Esophagus muscularis mucosa (tissue), 4 donors: ENCODE data around the gene PADI6. TPM values are rescaled to one million over a fixed set of nuclear protein-coding genes. Genes with fewer than 3 reads are reported as not detected.

Experiments
- DNase-seq: peaks from one replicate; pipeline ENCODE4 v3.0.0-alpha.2; 2017; ENCODE audit errors: extremely low spot score
- H3K27ac ChIP-seq, 4 donors: fragments of 200-600 bp; sonication (generic); replicated peaks in 1 of 4; 1 replicate in 3 of 4; 2 replicates in 1 of 4; pipeline ENCODE4 v1.5.1; 2016 to 2019; ENCODE audit warnings: mild to moderate bottlenecking in 1 of 4
- H3K27me3 ChIP-seq, 4 donors: fragments of 200-600 bp; sonication (generic); one replicate each; pipeline versions ENCODE4 v1.5.1 to v1.6.0; 2016 to 2019
- H3K36me3 ChIP-seq, 4 donors: fragments of 200-600 bp; sonication (generic); one replicate each; pipeline ENCODE4 v1.5.1; 2016 to 2019
- H3K4me1 ChIP-seq, 4 donors: fragments of 200-600 bp; sonication (generic); one replicate each; pipeline ENCODE4 v1.5.1; 2016 to 2019
- H3K4me3 ChIP-seq, 4 donors: fragments of 200-600 bp; sonication (generic); 1 replicate in 2 of 4; 2 replicates in 2 of 4; pipeline ENCODE4 v1.5.1; 2016 to 2019; ENCODE audit warnings: mild to moderate bottlenecking in 4 of 4, moderate library complexity in 1 of 4
- H3K9me3 ChIP-seq, 4 donors: fragments of 200-600 bp; sonication (generic); 1 replicate in 3 of 4; 2 replicates in 1 of 4; pipeline ENCODE4 v1.5.1; 2016 to 2019
- CTCF ChIP-seq, 3 experiments: fragments of 200-600 bp in 2 of 3; fragments of 450-650 bp in 1 of 3; sonication (generic) in 2 of 3; IDR thresholded peaks; one replicate each; pipeline ENCODE4 v1.5.1; 2017 to 2019; ENCODE audit warnings: antibody characterized with exemption in 3 of 3, mild to moderate bottlenecking in 2 of 3, moderate library complexity in 1 of 3
- EP300 ChIP-seq: sonication (generic); formaldehyde crosslinking; IDR thresholded peaks from one replicate; pipeline ENCODE4 v1.6.1; 2017; ENCODE audit warnings: antibody characterized with exemption
- POLR2A ChIP-seq: fragments of 450-650 bp; IDR thresholded peaks from one replicate; pipeline ENCODE4 v1.6.1; 2017; ENCODE audit warnings: antibody characterized with exemption, moderate library complexity, mild to moderate bottlenecking, low read depth
- POLR2AphosphoS5 ChIP-seq, 2 donors: sonication (generic); formaldehyde crosslinking; IDR thresholded peaks; one replicate each; pipeline ENCODE4 v1.6.1; 2017; ENCODE audit warnings: antibody characterized with exemption in 2 of 2
- WGBS: methylation state at CpG from one replicate; pipeline ENCODE4 v1.1.5; 2018; 5-methylcytosine and 5-hydroxymethylcytosine counted together
- intact Hi-C: fragments of 100-400 bp; cut with DNase I; formaldehyde crosslinking; loops from one replicate; pipeline ENCODE4 v1.15.1; 2023
- total RNA-seq, 4 donors: library from RNA; depleted of rRNA; stranded (reverse); fragments of >200 nt; gene quantifications; one replicate each; pipeline versions ENCODE4 v1.1.0 to v1.2.1, GENCODE V29; 2016

The PADI6 gene
- total RNA-seq, 4 donors from 2014 or later, result not detected

DNA sequence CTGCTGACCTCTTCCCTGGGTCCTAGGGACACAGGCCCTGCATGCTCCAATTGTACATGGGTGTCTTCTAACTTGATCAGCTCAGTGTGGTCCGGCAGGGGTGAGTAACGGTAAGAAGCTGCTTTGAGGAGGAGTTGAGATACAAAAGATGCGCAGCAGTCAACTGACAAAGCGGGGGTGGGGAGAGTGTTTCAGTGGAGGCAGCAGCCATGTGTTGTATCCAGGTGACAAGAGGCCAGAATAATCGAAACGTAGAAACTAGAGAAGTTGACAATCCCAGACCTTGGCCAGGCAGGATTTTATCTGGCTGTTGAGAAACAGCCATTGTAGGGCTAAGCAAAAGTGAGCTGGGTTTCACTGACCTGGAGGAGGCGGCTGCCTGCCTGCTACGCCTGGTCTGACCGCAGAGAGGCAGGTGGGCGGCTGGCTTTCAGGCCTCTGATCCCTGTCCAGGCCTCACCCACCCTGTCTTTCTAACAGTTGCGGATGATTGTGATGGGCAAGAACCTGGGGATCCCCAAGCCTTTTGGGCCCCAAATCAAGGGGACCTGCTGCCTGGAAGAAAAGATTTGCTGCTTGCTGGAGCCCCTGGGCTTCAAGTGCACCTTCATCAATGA, 28.8 kb downstream of the PADI6 start:
- Histone ChIP-seq H3K27me3 (no peaks in the 10 kb centered on the region), H3K27ac (no peak overlapping the region), H3K9me3 (no peaks in the 10 kb centered on the region), H3K36me3 (no peaks in the 10 kb centered on the region), H3K4me3 (no peak overlapping the region), H3K4me1 (peaks cover 0 to 1% (median 0%) of the 10 kb centered on the region in 4 donors)
- TF ChIP-seq CTCF (IDR thresholded peaks at IDR 0.05) (no peak), POLR2A (no peak), POLR2AphosphoS5 (IDR thresholded peaks at IDR 0.05) (no peak), EP300 (no peak)
- intact Hi-C loops, result no loop called here
- 85% methylated on average over 10 of the region's 11 CpGs for WGBS
- no peak for DNase-seq

GRCh38 chr1:17401841-17402240, 29.8 kb downstream of the PADI6 start:
- intact Hi-C loops, result no loop called here
- DNase-seq, result no peak
- 50% methylated on average over 4 of the region's 4 CpGs for WGBS
- no peak for TF ChIP-seq EP300
- TF ChIP-seq POLR2AphosphoS5 (IDR thresholded peaks at IDR 0.05), result no peak
- TF ChIP-seq CTCF (IDR thresholded peaks at IDR 0.05), result no peak
- H3K27me3 ChIP-seq, result no peaks in the 10 kb centered on the region
- H3K4me3 ChIP-seq, result no peak overlapping the region
- H3K27ac ChIP-seq, result no peak overlapping the region
- no peaks in the 10 kb centered on the region for H3K9me3 ChIP-seq
- no peaks in the 10 kb centered on the region for H3K36me3 ChIP-seq
- H3K4me1 ChIP-seq, result peaks cover 0 to 7% (median 0%) of the 10 kb centered on the region in 4 donors

DNA sequence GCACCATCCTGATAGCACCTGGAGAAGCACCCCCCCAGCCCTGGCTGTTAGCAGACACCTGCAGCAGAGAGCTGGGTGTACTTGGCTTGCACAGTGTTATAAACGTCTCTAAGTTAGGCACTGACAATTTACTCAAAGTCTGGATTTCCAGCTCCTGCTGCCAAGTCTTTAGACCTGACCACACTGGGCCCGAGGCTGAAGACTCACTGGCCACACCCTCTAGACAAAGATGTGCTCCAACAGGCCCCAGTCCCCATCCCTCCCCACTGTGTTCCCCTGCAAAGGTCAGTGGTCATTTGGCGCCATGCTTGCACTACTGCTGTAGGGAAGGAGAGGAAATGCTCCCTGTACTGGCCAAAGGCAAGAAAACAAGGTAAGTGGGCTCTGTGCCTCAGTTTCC, 31.1 kb downstream of the PADI6 start:
- H3K4me3 ChIP-seq, result no peak overlapping the region
- 67% methylated on average over 1 of the region's 3 CpGs for WGBS
- no peaks in the 10 kb centered on the region for H3K27me3 ChIP-seq
- H3K4me1 ChIP-seq, result peaks cover 0 to 7% (median 0%) of the 10 kb centered on the region in 4 donors
- H3K36me3 ChIP-seq, result peaks cover 1 to 12% (median 9%) of the 10 kb centered on the region in 4 donors
- DNase-seq, result no peak
- TF ChIP-seq POLR2AphosphoS5 (IDR thresholded peaks at IDR 0.05) (no peak), EP300 (no peak)
- intact Hi-C loops, result no loop called here
- H3K9me3 ChIP-seq, result no peaks in the 10 kb centered on the region
- H3K27ac ChIP-seq, result no peak overlapping the region

GRCh38 chr1:17404034-17404684, 32.2 kb downstream of the PADI6 start:
- DNase-seq, result no peak
- Histone ChIP-seq H3K27me3 (no peaks in the 10 kb centered on the region), H3K36me3 (peaks cover 10 to 23% (median 19%) of the 10 kb centered on the region in 4 donors), H3K4me1 (peaks cover 0 to 7% (median 0%) of the 10 kb centered on the region in 4 donors), H3K27ac (no peak overlapping the region), H3K4me3 (no peak overlapping the region), H3K9me3 (no peaks in the 10 kb centered on the region)
- intact Hi-C loops, result no loop called here
- 72% methylated on average over 14 of the region's 15 CpGs for WGBS
- TF ChIP-seq POLR2AphosphoS5 (IDR thresholded peaks at IDR 0.05) (no peak), CTCF (IDR thresholded peaks at IDR 0.05) (no peak), EP300 (no peak), POLR2A (no peak)

DNA sequence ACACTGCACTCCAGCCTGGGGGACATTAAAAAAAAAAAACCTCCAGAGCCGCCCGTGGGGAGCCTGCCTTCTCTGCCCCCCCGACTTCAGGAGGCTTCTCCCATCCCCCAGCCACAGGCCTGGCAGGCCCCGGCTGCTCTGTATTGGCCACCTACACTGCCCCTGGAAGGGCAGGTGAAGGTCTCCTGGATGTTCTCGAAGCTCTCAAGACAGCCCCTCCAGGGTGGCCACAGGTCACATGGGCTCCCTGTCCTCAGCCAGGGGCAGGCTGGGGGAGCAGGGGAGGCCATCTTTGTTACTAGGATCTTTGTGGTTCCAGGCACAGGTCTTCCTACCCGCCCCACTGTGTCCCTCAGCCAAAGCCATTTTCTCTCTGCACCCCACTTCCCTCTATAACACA, 32.8 kb downstream of the PADI6 start:
- Histone ChIP-seq H3K27me3 (no peaks in the 10 kb centered on the region), H3K4me1 (peaks cover 0 to 7% (median 0%) of the 10 kb centered on the region in 4 donors), H3K4me3 (no peak overlapping the region), H3K36me3 (peaks cover 16 to 29% (median 26%) of the 10 kb centered on the region in 4 donors), H3K9me3 (no peaks in the 10 kb centered on the region), H3K27ac (no peak overlapping the region)
- no peak for DNase-seq
- WGBS, result 58% methylated on average over 5 of the region's 6 CpGs
- TF ChIP-seq POLR2A (no peak), EP300 (no peak), POLR2AphosphoS5 (IDR thresholded peaks at IDR 0.05) (no peak), CTCF (IDR thresholded peaks at IDR 0.05) (no peak)
- intact Hi-C loops, result no loop called here
